ENCODE results near the gene MRPL33. TPM values are rescaled to one million over a fixed set of nuclear protein-coding genes. Genes with fewer than 3 reads are reported as not detected.

MRPL33 gene
- total and polyA plus RNA-seq, 4 donors = 59.9 to 174 (median 123) TPM

DNA sequence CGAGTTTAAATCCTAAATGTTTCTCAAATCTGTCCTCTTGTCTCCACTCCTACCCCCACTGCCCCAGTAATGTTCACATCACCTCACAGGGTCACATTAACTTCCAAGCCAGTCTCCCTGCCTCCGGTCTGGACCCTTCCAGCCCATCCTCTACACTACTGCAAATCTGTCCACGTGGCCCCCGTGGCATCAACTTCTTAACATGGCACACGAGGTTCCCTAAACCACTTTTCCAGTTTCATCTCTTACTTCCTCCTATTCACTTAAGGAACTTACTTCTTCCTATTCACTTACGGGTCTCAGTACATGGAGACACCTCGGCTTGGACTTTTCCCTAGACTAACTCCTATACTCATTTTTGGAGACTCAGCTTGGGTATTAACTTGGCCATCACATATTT lies 27.0 kb downstream of the MRPL33 start:
- ATAC-seq (ENCODE audit: insufficient read depth, low FRiP score) = peak; percentile 4
- no peak for TF ChIP-seq CTCF (IDR thresholded peaks at IDR 0.05; ENCODE audit: control extremely low read depth, extremely low read depth)
- Histone ChIP-seq H3K27me3 (ENCODE audit: control insufficient read depth in 3 of 3, insufficient read depth in 3 of 3, low read length in 2 of 3) (no peaks in the 10 kb centered on the region), H3K27ac (ENCODE audit: low read depth in 1 of 2, low read length in 1 of 2) (peak overlapping the region; percentile 23 to 86), H3K4me1 (ENCODE audit: control insufficient read depth in 5 of 5, insufficient read depth in 5 of 5, low read length in 5 of 5) (peaks cover 0 to 29% (median 5%) of the 10 kb centered on the region in 5 donors), H3K36me3 (ENCODE audit: control insufficient read depth in 4 of 4, insufficient read depth in 4 of 4, low read length in 4 of 4) (no peaks in the 10 kb centered on the region), H3K4me3 (no peak overlapping the region), H3K9ac (ENCODE audit: insufficient read depth in 1 of 2, low read length in 2 of 2) (no peak overlapping the region), H3K9me3 (ENCODE audit: control insufficient read depth in 4 of 4, insufficient read depth in 3 of 4, low read length in 3 of 4) (no peaks in the 10 kb centered on the region)
- DNase-seq = no peak
- 60 to 75% methylated on average over 7 of the region's 7 CpGs for WGBS, 2 donors

- H3K27me3 ChIP-seq (ENCODE audit: control insufficient read depth in 3 of 3, insufficient read depth in 3 of 3, low read length in 2 of 3) = no peaks in the 10 kb centered on the region
- no peak overlapping the region for H3K4me3 ChIP-seq
- no peak for TF ChIP-seq CTCF (IDR thresholded peaks at IDR 0.05; ENCODE audit: control extremely low read depth, extremely low read depth)
- no peaks in the 10 kb centered on the region for H3K36me3 ChIP-seq (ENCODE audit: control insufficient read depth in 4 of 4, insufficient read depth in 4 of 4, low read length in 4 of 4)
- WGBS, 2 donors = 67 to 84% methylated on average over 11 of the region's 11 CpGs
- H3K9me3 ChIP-seq (ENCODE audit: control insufficient read depth in 4 of 4, insufficient read depth in 3 of 4, low read length in 3 of 4) = no peaks in the 10 kb centered on the region
- H3K4me1 ChIP-seq (ENCODE audit: control insufficient read depth in 5 of 5, insufficient read depth in 5 of 5, low read length in 5 of 5) = peaks cover 0 to 29% (median 5%) of the 10 kb centered on the region in 5 donors
- peak overlapping the region; percentile 76 to 96 for H3K27ac ChIP-seq (ENCODE audit: low read depth in 1 of 2, low read length in 1 of 2)
- peak; percentile 44 to 56 (median 49) for DNase-seq
- H3K9ac ChIP-seq (ENCODE audit: insufficient read depth in 1 of 2, low read length in 2 of 2) = no peak overlapping the region
- peak; percentile 71 for ATAC-seq (ENCODE audit: insufficient read depth, low FRiP score)
These were observed 27.6 kb downstream of the MRPL33 start for GRCh38 chr2:27798948-27799645.

DNA sequence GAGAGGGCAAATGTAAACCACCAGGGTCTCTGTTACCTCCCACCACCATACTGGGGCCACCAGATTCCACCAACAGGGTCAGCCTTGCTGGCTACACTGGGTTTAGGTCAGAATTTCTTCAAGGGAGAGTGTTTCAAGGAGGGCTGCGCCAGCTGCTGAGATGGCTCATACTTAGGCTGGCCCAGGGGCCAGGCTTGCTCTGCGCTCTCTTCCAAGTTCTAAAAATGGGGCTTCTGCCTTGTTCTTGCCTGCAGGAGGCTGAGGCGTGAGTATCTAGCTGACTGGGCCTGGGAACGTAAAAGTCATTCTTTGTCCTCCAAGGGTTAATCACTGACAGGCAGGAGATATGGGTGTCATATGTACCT lies 28.1 kb downstream of the MRPL33 start:
- no peak for ATAC-seq (ENCODE audit: insufficient read depth, low FRiP score)
- WGBS, 2 donors = 92 to 98% methylated on average over 4 of the region's 4 CpGs
- H3K9ac ChIP-seq (ENCODE audit: insufficient read depth in 1 of 2, low read length in 2 of 2) = no peak overlapping the region

More for the DNA sequence above, 28.1 kb downstream of the MRPL33 start:
- TF ChIP-seq CTCF (IDR thresholded peaks at IDR 0.05; ENCODE audit: control extremely low read depth, extremely low read depth) = no peak
- Histone ChIP-seq H3K9me3 (ENCODE audit: control insufficient read depth in 4 of 4, insufficient read depth in 3 of 4, low read length in 3 of 4) (no peaks in the 10 kb centered on the region), H3K36me3 (ENCODE audit: control insufficient read depth in 4 of 4, insufficient read depth in 4 of 4, low read length in 4 of 4) (no peaks in the 10 kb centered on the region), H3K4me3 (no peak overlapping the region), H3K27ac (ENCODE audit: low read depth in 1 of 2, low read length in 1 of 2) (peak overlapping the region; percentile 76 to 96), H3K4me1 (ENCODE audit: control insufficient read depth in 5 of 5, insufficient read depth in 5 of 5, low read length in 5 of 5) (peaks cover 0 to 30% (median 5%) of the 10 kb centered on the region in 5 donors), H3K27me3 (ENCODE audit: control insufficient read depth in 3 of 3, insufficient read depth in 3 of 3, low read length in 2 of 3) (no peaks in the 10 kb centered on the region)
- no peak for DNase-seq
